HG02938 (cell line): Measurements from ENCODE around the gene ANKZF1.

Source experiments
- ATAC-seq: cut with Tn5 transposase; IDR thresholded peaks from one replicate; pipeline ENCODE4 v1.9.1; 2021; ENCODE audit warnings: mild to moderate bottlenecking, moderate library complexity; ENCODE audit not compliant: unreplicated experiment

Gene ANKZF1

GRCh38 chr2:219279151-219279915, 49.7 kb downstream of the ANKZF1 start, which contains the start of gene DNAJB2:
Gene DNAJB2 (plus strand): TSS chr2:219279366. CDS start chr2:219279834, 468 bp downstream.
- peak; percentile 83 for ATAC-seq

DNA sequence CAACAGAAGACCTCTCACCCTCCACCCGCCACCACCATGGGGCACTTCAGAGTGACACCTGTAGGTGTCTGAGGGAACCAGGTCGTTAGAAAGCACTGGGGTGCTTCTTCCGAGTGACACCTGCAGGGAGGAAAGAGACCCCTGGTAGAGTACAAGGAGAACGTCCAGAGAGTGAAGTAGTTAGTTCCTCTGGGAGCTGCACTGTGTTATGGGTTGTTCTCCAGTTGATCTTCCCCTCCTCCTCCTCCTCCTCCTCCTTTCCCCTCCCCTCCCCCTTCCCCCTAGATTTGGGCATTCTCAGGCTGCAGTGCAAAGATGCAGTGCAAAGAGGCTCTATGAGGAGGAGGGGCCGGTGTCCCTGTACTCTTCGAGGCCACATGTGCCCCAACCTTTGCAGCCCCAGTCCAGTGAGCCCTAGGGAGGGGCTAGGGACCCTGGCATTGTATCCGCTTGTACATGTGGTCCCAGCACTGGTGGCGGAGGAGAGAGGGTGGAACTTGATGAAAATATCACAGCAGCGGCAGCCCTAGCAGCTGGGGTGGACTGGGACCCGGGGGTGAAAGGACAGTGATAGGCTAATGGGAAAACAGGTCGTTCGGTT, 50.4 kb downstream of the ANKZF1 start:
- no peak for ATAC-seq

DNA sequence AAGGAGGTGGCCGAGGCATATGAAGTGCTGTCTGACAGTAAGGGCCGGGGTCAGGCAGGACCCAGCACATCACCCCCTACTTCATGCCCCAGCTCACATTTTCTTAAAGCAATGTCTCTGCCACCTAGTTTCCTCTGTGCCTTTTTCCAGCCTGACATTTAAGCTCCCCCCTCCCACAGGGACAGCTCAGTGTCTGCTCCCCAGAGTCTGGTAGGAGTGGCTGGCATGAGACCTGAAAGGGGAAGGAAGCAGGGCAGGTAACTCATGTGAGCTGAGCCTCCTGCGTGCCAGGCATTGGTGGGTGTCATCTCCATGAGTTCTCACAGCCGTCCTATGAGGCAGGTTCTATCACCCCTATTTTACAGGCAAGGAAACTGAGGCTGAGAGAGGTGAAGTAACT, 51.0 kb downstream of the ANKZF1 start:
- ATAC-seq = no peak

DNA sequence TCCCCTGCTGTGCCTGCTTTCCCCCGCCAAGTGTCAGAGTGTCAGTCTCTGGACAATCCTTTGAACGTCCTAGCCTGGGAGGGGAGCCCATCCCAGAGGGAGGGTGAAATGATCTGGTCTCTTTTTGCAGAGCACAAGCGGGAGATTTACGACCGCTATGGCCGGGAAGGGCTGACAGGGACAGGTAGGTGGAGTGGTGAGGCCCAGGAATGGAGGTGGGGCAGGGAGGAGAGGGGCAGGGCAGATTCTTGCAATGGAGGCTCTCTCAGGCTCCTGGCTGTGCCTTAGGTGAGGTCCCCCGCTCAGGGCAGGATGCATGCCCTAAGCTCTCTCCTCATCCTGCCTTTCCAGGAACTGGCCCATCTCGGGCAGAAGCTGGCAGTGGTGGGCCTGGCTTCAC, 52.0 kb downstream of the ANKZF1 start:
- ATAC-seq = no peak

DNA sequence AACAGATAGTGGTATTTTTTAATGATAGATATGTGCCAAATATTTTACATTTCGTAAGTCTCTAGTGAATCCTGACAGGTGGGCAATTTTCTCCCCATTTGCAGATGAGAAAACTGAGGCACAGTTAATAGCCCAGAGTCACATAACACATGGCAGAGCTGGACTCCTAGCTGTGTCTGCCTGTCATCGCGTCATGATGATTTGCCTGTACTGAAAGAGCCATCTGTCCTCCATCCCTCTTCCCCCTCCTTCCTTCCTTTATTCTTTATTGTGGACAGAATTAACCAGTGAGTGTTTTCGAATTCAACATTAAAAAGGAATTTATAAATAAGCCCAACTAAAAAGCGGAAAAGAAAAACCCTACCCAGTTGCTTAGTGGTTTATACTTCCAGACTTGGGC, 52.8 kb downstream of the ANKZF1 start:
- no peak for ATAC-seq

- ATAC-seq = no peak
These were observed 53.5 kb downstream of the ANKZF1 start for GRCh38 chr2:219282943-219283581.

GRCh38 chr2:219284501-219285372, 55.1 kb downstream of the ANKZF1 start:
- no peak for ATAC-seq

DNA sequence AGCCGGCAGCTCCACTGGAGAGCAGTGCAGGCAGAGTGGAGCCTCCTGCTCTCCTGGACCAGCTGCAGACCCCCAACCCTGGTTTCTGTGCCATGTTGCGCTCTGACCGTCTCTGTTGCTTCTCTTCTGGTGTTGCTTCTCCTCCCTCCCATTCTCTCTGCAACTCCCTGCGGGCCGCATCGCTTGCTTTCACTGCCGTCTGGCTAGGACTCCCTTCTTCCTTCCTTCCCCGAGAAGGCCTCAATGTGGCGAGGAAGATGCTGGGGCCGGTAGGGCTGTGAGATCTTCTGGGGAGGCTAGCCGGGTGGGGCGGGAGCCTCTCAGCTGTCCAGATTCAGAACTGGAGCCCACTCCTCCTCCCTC, 55.7 kb downstream of the ANKZF1 start:
- ATAC-seq = no peak

- no peak for ATAC-seq
These were observed 56.4 kb downstream of the ANKZF1 start for GRCh38 chr2:219285894-219286425.
